Erythroblast (primary cell): Measurements from ENCODE around the gene CFAP92.

Source experiments
- GATA1 ChIP-seq: IDR thresholded peaks from 2 replicates; pipeline ENCODE4 v1.6.1; 2011; ENCODE audit warnings: low read depth, mild to moderate bottlenecking, control low read depth, low read length, moderate library complexity
- POLR2A ChIP-seq: IDR thresholded peaks from 2 replicates; pipeline ENCODE4 v1.6.1; 2011; ENCODE audit warnings: mild to moderate bottlenecking, low read length

DNA sequence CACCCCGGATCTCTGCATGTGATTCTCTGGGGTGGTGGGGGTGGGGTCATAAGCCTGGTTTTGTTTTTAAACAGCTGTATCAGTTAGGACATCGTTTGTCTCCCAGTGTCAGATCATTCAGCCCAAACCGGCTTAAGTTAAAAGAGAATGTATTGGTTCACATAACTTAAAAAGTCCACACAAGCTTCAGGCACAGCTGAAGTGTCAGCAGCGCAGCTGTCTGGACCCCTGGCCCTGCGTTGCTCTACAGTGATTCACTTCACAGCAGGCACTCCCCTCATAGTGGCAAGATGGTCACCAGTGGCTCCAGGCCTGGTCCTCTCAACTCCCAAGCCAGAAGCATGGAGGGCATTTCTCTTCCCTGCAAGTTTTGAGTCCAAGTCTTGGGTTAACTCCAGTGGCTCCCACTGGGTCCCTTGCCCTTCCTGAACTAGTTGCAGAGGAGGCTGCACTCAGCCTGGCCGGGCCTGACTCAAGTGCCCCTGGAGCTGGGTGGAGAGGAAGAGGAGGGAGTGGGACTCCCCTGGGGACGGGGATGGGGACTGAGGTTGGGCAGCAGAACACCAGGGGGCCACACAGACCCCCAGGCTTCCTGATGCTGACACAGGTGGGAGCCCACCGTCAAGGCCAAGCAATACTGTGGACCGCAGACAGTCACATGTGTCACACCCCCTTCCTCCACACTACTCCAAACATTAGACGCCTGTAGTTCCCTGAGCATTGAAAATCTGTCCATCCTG, 37.8 kb upstream of the CFAP92 start:
- TF ChIP-seq POLR2A (no peak), GATA1 (no peak)
